HAP-1 (cell line): Measurements from ENCODE around the gene CNOT3.
"Not testable (repeated sequence)": the region's sequence is repeated elsewhere in the genome, so short reads cannot be mapped to it uniquely, and the experiment has no call there.

Experiments used
- DNase-seq, 2 experiments: peaks; one replicate each; pipeline ENCODE4 v3.0.0-alpha.2; 2016 to 2020; ENCODE audit warnings: low spot score in 2 of 2
- H3K27me3 ChIP-seq: fragments of 250-450 bp; sonication (Bioruptor Pico); 2 replicates; pipeline ENCODE4 v1.5.1; 2020; ENCODE audit warnings: low read depth, mild to moderate bottlenecking, moderate library complexity
- H3K36me3 ChIP-seq: fragments of 250-450 bp; sonication (Bioruptor Pico); replicated peaks from 2 replicates; pipeline ENCODE4 v1.5.1; 2020; ENCODE audit warnings: mild to moderate bottlenecking
- H3K4me1 ChIP-seq: fragments of 250-450 bp; sonication (Bioruptor Pico); 2 replicates; pipeline ENCODE4 v1.5.1; 2020; ENCODE audit warnings: mild to moderate bottlenecking
- H3K4me3 ChIP-seq: fragments of 250-450 bp; sonication (Bioruptor Pico); 2 replicates; pipeline ENCODE4 v1.5.1; 2020; ENCODE audit warnings: mild to moderate bottlenecking, moderate library complexity
- H3K9me3 ChIP-seq: fragments of 250-450 bp; sonication (Bioruptor Pico); 2 replicates; pipeline ENCODE4 v1.5.1; 2020; ENCODE audit warnings: mild to moderate bottlenecking, moderate library complexity
- in situ Hi-C: fragments of 300-500 bp; cut with MboI; formaldehyde crosslinking; loops from 3 replicates; pipeline ENCODE4 v1.14.3; 2020; ENCODE audit warnings: low sequenced_read_pairs, inconsistent platforms, mixed read lengths

CNOT3 gene

GRCh38 chr19:54137699-54138488 lies at the start of gene CNOT3:
TSS of gene CNOT3 (plus strand) at chr19:54137762. CDS start at chr19:54142979, 5,217 bp downstream.
- Histone ChIP-seq H3K4me3 (peak within 1 kb of the TSS; percentile 96), H3K4me1 (peaks cover 2% of the 10 kb centered on the region), H3K9me3 (no peaks in the 10 kb centered on the region), H3K36me3 (peaks cover 41% of the 10 kb centered on the region), H3K27me3 (no peaks in the 10 kb centered on the region)
- in situ Hi-C loops = no loop called here
- peak in 1 of 2 experiments; percentile 30 for DNase-seq

- in situ Hi-C loops = no loop called here
- no peaks in the 10 kb centered on the region for H3K36me3 ChIP-seq
- H3K9me3 ChIP-seq = no peaks in the 10 kb centered on the region
- DNase-seq = no peak
- no peak overlapping the region for H3K4me3 ChIP-seq
- H3K27me3 ChIP-seq = no peaks in the 10 kb centered on the region
- no peaks in the 10 kb centered on the region for H3K4me1 ChIP-seq
Measured at GRCh38 chr19:54094426-54095000, 43.0 kb upstream of the CNOT3 start.

- H3K4me3 ChIP-seq = no peak overlapping the region
Measured at GRCh38 chr19:54095136-54095858, 42.3 kb upstream of the CNOT3 start.

GRCh38 chr19:54095859-54096616 lies 41.5 kb upstream of the CNOT3 start:
- H3K36me3 ChIP-seq, in situ Hi-C loops, DNase-seq, H3K27me3 ChIP-seq, H3K9me3 ChIP-seq, H3K4me1 ChIP-seq, H3K4me3 ChIP-seq: not testable (repeated sequence)

More at GRCh38 chr19:54095136-54095858, 42.3 kb upstream of the CNOT3 start:
- H3K4me1 ChIP-seq = no peaks in the 10 kb centered on the region
- H3K27me3 ChIP-seq = no peaks in the 10 kb centered on the region
- no peaks in the 10 kb centered on the region for H3K36me3 ChIP-seq
- no peaks in the 10 kb centered on the region for H3K9me3 ChIP-seq
- in situ Hi-C loops = no loop called here
- no peak for DNase-seq

- Histone ChIP-seq H3K4me1 (no peaks in the 10 kb centered on the region), H3K27me3 (no peaks in the 10 kb centered on the region), H3K36me3 (no peaks in the 10 kb centered on the region), H3K4me3 (peak overlapping the region; percentile 11; the same call in 1 of the 2 replicates), H3K9me3 (no peaks in the 10 kb centered on the region)
- DNase-seq = no peak
- in situ Hi-C loops = no loop called here
Measured at GRCh38 chr19:54096617-54097106, 40.9 kb upstream of the CNOT3 start.

GRCh38 chr19:54099190-54099902 lies 38.2 kb upstream of the CNOT3 start:
- Histone ChIP-seq H3K4me3 (no peak overlapping the region), H3K36me3 (peaks cover 1% of the 10 kb centered on the region; the same call in 1 of the 2 replicates), H3K9me3 (no peaks in the 10 kb centered on the region), H3K27me3 (no peaks in the 10 kb centered on the region), H3K4me1 (no peaks in the 10 kb centered on the region)
- in situ Hi-C loops = no loop called here
- DNase-seq = no peak

- H3K27me3 ChIP-seq, H3K4me1 ChIP-seq, H3K9me3 ChIP-seq, DNase-seq, H3K4me3 ChIP-seq, H3K36me3 ChIP-seq, in situ Hi-C loops: not testable (repeated sequence)
Measured at GRCh38 chr19:54099903-54100255, 37.7 kb upstream of the CNOT3 start.

- no peaks in the 10 kb centered on the region for H3K9me3 ChIP-seq
- no peaks in the 10 kb centered on the region for H3K4me1 ChIP-seq
- peaks cover 10% of the 10 kb centered on the region for H3K36me3 ChIP-seq
- in situ Hi-C loops = no loop called here
- H3K4me3 ChIP-seq = no peak within 1 kb of the TSS
- H3K27me3 ChIP-seq = no peaks in the 10 kb centered on the region
- DNase-seq = no peak
Measured at GRCh38 chr19:54100561-54100960, 37.0 kb upstream of the CNOT3 start, which contains the start of gene OSCAR. TSS of gene OSCAR (minus strand) at chr19:54100803. CDS start at chr19:54100792, 11 bp downstream.

GRCh38 chr19:54102421-54103169 lies 35.0 kb upstream of the CNOT3 start, which contains the start of gene NDUFA3:
TSS of gene NDUFA3 (plus strand) at chr19:54102855. CDS start at chr19:54102879, 24 bp downstream.
- Histone ChIP-seq H3K4me3 (peak within 1 kb of the TSS; percentile 93), H3K4me1 (no peaks in the 10 kb centered on the region), H3K36me3 (peaks cover 30% of the 10 kb centered on the region), H3K9me3 (no peaks in the 10 kb centered on the region), H3K27me3 (no peaks in the 10 kb centered on the region)
- DNase-seq = peak; percentile 94 to 96
- in situ Hi-C loops = no loop called here

GRCh38 chr19:54104998-54105715 lies 32.4 kb upstream of the CNOT3 start:
- peak in 1 of 2 experiments; percentile 4 for DNase-seq
- in situ Hi-C loops = no loop called here
- Histone ChIP-seq H3K27me3 (no peaks in the 10 kb centered on the region), H3K4me1 (no peaks in the 10 kb centered on the region), H3K4me3 (no peak overlapping the region), H3K9me3 (no peaks in the 10 kb centered on the region), H3K36me3 (peaks cover 54% of the 10 kb centered on the region)

- Histone ChIP-seq H3K27me3 (no peaks in the 10 kb centered on the region), H3K4me1 (no peaks in the 10 kb centered on the region), H3K36me3 (peaks cover 58% of the 10 kb centered on the region), H3K4me3 (no peak overlapping the region), H3K9me3 (no peaks in the 10 kb centered on the region)
- in situ Hi-C loops = no loop called here
- DNase-seq = no peak
Measured at GRCh38 chr19:54105796-54106195, 31.8 kb upstream of the CNOT3 start.

- Histone ChIP-seq H3K36me3 (peaks cover 62% of the 10 kb centered on the region), H3K4me1 (no peaks in the 10 kb centered on the region), H3K27me3 (no peaks in the 10 kb centered on the region), H3K4me3 (no peak overlapping the region), H3K9me3 (no peaks in the 10 kb centered on the region)
- DNase-seq = peak in 1 of 2 experiments; percentile 1
- in situ Hi-C loops = no loop called here
Measured at GRCh38 chr19:54106716-54107115, 30.8 kb upstream of the CNOT3 start.
